ENCODE data around the gene PGAM2. TPM values are rescaled to one million over a fixed set of nuclear protein-coding genes. Genes with fewer than 3 reads are reported as not detected.

Gene PGAM2
- total and polyA plus RNA-seq, 2 experiments from 2014 or later = 0.73 TPM; not detected in 1

- no peaks in the 10 kb centered on the region for H4K20me1 ChIP-seq (ENCODE audit: insufficient read depth, poor library complexity, severe bottlenecking)
- H3K27me3 ChIP-seq = no peaks in the 10 kb centered on the region
- H3K9me3 ChIP-seq (ENCODE audit: low read depth) = no peaks in the 10 kb centered on the region
- H3K4me2 ChIP-seq = no peak overlapping the region
- H3K79me2 ChIP-seq = no peaks in the 10 kb centered on the region
- H3K4me1 ChIP-seq (ENCODE audit: insufficient read depth) = peaks cover 5% of the 10 kb centered on the region
- no peaks in the 10 kb centered on the region for H3K9me2 ChIP-seq (replicated peaks; ENCODE audit: insufficient read depth)
- H2AFZ ChIP-seq = no peak overlapping the region
- H3K36me3 ChIP-seq (replicated peaks; ENCODE audit: insufficient read depth, low read depth) = no peaks in the 10 kb centered on the region
- TF ChIP-seq EZH2 (IDR thresholded peaks at IDR 0.05; ENCODE audit: borderline replicate concordance) (no peak), EZH2phosphoT487 (IDR thresholded peaks at IDR 0.05; ENCODE audit: low read depth, severe bottlenecking, unreplicated experiment) (no peak)
- TF ChIP-seq, protein P1, sequence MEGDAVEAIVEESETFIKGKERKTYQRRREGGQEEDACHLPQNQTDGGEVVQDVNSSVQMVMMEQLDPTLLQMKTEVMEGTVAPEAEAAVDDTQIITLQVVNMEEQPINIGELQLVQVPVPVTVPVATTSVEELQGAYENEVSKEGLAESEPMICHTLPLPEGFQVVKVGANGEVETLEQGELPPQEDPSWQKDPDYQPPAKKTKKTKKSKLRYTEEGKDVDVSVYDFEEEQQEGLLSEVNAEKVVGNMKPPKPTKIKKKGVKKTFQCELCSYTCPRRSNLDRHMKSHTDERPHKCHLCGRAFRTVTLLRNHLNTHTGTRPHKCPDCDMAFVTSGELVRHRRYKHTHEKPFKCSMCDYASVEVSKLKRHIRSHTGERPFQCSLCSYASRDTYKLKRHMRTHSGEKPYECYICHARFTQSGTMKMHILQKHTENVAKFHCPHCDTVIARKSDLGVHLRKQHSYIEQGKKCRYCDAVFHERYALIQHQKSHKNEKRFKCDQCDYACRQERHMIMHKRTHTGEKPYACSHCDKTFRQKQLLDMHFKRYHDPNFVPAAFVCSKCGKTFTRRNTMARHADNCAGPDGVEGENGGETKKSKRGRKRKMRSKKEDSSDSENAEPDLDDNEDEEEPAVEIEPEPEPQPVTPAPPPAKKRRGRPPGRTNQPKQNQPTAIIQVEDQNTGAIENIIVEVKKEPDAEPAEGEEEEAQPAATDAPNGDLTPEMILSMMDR (IDR thresholded peaks at IDR 0.05; ENCODE audit: poor library complexity) = no peak
- H3K4me3 ChIP-seq = no peak overlapping the region
- 95% methylated on average over 6 of the region's 6 CpGs for WGBS (ENCODE audit: low lambda C conversion rate, missing lambda C conversion rate)
- no peak for DNase-seq (ENCODE audit: low spot score)
- H3K27ac ChIP-seq = no peak overlapping the region
Measured at GRCh38 chr7:44098092-44099068, 33.0 kb upstream of the PGAM2 start.

DNA sequence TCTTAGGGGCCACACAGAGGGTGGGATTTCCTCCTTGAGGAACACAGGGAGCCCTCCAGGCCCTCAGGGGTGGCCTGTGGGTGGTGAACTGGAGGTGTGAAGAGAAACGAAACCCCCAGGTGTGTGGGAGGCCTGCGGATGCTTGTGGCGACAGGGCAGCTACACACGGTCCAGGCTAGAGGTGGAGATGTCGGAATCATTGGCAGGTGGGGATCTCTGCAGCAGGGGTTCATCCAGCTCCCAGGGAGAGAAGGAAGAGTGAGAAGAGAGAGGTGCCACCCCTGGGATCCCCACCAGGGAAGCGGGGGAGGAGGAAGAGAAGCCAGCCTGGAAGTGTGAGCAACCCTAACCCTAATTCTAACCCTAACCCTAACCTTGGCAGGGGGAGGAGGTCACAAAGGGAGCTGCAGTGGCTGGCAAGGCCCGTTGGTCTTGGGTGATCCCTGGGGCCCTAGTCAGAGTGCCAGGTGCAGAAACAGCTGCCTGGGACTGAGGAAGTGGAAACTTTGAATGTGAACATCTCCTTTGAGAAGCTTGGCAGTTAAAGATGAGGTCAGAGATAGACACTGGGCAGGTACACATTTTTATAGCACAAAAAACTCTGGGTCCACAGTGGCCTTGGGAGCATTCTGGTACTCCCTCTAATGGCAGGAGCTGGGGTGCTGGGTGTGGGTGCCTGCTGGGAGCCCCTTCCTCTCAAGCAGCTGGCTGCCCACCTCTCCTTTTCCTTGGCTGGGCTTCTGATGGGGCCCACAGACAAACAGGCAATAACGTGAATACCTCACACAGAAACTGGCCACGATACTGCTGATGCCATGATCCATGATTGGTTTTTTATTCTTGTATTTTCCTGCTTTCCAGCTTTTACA is 31.9 kb upstream of the PGAM2 start:
- TF ChIP-seq EZH2phosphoT487 (IDR thresholded peaks at IDR 0.05; ENCODE audit: low read depth, severe bottlenecking, unreplicated experiment) = no peak
- TF ChIP-seq EZH2 (IDR thresholded peaks at IDR 0.05; ENCODE audit: borderline replicate concordance) = no peak
- TF ChIP-seq, protein P1 (IDR thresholded peaks at IDR 0.05; ENCODE audit: poor library complexity) = no peak
- no peak for DNase-seq (ENCODE audit: low spot score)
- H3K36me3 ChIP-seq (replicated peaks; ENCODE audit: insufficient read depth, low read depth) = no peaks in the 10 kb centered on the region
- H2AFZ ChIP-seq = no peak overlapping the region
- no peaks in the 10 kb centered on the region for H3K9me3 ChIP-seq (ENCODE audit: low read depth)
- H3K27ac ChIP-seq = no peak overlapping the region
- no peak overlapping the region for H3K4me3 ChIP-seq
- no peaks in the 10 kb centered on the region for H4K20me1 ChIP-seq (ENCODE audit: insufficient read depth, poor library complexity, severe bottlenecking)
- H3K4me1 ChIP-seq (ENCODE audit: insufficient read depth) = peaks cover 5% of the 10 kb centered on the region
- H3K27me3 ChIP-seq = no peaks in the 10 kb centered on the region
- H3K4me2 ChIP-seq = no peak overlapping the region
- WGBS (ENCODE audit: low lambda C conversion rate, missing lambda C conversion rate) = 85% methylated on average over 9 of the region's 9 CpGs
- no peaks in the 10 kb centered on the region for H3K79me2 ChIP-seq
- no peaks in the 10 kb centered on the region for H3K9me2 ChIP-seq (replicated peaks; ENCODE audit: insufficient read depth)

GRCh38 chr7:44096326-44096881 is 31.0 kb upstream of the PGAM2 start:
- no peaks in the 10 kb centered on the region for H3K79me2 ChIP-seq
- no peaks in the 10 kb centered on the region for H3K9me3 ChIP-seq (ENCODE audit: low read depth)
- no peak overlapping the region for H3K4me2 ChIP-seq
- no peaks in the 10 kb centered on the region for H3K36me3 ChIP-seq (replicated peaks; ENCODE audit: insufficient read depth, low read depth)
- no peaks in the 10 kb centered on the region for H3K27me3 ChIP-seq
- TF ChIP-seq, protein P1 (IDR thresholded peaks at IDR 0.05; ENCODE audit: poor library complexity) = no peak
- TF ChIP-seq EZH2phosphoT487 (IDR thresholded peaks at IDR 0.05; ENCODE audit: low read depth, severe bottlenecking, unreplicated experiment) (no peak), EZH2 (IDR thresholded peaks at IDR 0.05; ENCODE audit: borderline replicate concordance) (no peak)
- peaks cover 5% of the 10 kb centered on the region for H3K4me1 ChIP-seq (ENCODE audit: insufficient read depth)
- H3K4me3 ChIP-seq = no peak overlapping the region
- H2AFZ ChIP-seq = no peak overlapping the region
- H3K27ac ChIP-seq = no peak overlapping the region
- no peak for DNase-seq (ENCODE audit: low spot score)
- H4K20me1 ChIP-seq (ENCODE audit: insufficient read depth, poor library complexity, severe bottlenecking) = no peaks in the 10 kb centered on the region
- 94% methylated on average over 6 of the region's 8 CpGs for WGBS (ENCODE audit: low lambda C conversion rate, missing lambda C conversion rate)
- H3K9me2 ChIP-seq (replicated peaks; ENCODE audit: insufficient read depth) = no peaks in the 10 kb centered on the region

All from hepatocyte (in vitro differentiated cells).